GM21737 (cell line): Measurements from ENCODE around the gene SMYD2.

Experiments
- ATAC-seq: cut with Tn5 transposase; IDR thresholded peaks from one replicate; pipeline ENCODE4 v1.9.1; 2021; ENCODE audit warnings: mild to moderate bottlenecking, moderate library complexity; ENCODE audit not compliant: unreplicated experiment

The SMYD2 gene

DNA sequence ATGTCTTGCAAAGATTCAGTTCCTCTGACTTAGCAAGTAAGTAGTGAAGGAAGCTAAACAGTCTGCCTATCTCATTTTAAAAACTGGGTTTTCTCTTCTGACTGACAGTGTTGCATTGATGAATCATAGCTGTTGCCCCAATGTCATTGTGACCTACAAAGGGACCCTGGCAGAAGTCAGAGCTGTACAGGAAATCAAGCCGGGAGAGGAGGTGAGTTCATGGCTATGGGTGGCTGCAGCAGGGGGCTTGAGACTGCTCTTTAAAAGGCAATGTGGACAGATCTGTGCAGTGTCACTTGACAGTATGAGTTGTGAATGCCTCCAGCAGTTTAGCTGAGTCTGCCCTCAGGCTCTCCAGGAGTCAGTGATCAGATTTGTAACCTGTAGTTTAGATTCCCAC is 46.6 kb downstream of the SMYD2 start:
- ATAC-seq = no peak

DNA sequence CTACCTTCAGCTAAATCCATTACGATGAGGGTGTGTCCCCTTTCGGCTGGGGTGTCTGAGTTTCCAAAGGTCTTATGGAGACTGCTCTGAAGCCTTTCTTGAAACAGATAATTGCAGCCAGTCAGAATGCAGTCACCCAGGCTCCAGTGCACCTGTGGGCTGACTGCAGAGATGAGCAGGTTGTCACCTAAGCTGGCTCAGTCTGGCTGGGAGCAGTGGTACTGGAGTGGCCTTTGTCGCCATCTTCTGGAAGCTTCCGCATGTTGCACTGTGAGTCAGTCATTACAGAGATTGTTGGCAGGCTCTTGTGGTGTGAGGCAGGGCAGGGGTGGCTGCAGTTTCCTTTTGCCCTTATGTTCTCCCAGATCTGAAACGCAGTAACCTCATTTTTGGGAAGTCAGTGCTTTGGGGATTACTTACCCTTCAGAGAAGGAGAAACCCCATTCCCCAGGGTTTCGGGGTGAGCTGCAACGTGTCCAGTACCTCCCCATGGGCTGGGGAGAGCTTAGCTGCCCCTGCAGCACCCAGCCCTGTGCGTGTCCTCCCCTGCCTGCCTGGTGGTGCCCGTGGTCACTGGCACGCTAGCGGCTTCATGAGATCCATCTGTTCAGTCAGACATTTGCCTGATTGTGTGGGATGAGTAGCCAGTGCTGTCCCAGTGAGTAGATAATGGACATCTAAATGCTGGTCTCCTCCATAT is 48.0 kb downstream of the SMYD2 start:
- peak; percentile 95 for ATAC-seq

DNA sequence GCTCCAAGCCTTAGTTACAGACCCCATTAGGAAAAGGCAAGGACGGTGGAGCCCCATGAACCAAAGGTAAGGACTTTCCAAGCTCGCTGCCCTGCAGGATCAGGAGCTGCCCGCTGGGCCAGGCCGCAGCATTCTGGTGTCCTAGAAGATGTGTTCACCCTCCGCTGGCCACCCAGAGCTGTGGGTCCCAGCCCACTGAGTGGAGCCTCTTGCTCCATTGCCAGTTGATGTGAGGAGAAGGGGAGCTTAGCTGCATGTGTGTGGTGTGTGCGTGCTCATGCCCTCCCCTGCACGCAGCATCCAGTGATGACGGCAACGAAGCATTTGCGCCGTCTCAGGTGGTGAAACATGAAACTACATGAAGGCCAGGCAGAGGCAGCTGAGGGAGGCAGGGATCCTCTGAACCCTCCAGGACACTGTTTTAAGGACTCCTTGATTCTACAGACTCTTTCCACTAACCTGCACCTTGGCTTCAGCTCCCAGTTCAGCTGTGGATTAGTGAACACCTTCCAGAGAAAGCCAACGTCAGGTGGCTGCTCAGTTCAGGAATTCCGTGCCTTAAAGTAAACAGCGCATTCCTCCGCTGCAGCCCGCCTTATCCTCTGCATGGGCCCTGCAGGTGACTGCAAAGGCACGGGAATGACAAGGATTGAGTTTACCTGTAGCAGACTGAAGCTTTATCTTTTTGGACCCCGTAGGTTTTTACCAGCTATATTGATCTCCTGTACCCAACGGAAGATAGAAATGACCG is 48.7 kb downstream of the SMYD2 start:
- ATAC-seq = no peak

DNA sequence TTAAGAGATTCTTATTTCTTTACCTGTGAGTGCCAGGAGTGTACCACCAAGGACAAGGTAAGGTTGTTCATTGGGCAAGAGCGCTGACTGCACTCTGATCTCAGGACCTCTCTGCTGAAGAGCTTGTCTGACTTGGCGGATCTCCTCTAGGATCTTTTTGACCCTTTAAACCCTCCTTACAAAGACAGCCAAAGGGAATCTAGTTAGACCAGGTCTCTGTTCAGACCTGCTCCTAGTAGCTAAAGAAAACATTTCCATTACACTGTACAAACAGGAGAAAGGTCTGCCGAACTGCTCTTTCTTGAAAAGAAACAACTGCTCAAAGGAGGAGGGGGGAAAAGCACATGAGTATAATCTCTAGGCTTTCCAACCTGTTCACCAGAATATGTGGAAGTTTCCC is 49.3 kb downstream of the SMYD2 start:
- ATAC-seq = no peak

DNA sequence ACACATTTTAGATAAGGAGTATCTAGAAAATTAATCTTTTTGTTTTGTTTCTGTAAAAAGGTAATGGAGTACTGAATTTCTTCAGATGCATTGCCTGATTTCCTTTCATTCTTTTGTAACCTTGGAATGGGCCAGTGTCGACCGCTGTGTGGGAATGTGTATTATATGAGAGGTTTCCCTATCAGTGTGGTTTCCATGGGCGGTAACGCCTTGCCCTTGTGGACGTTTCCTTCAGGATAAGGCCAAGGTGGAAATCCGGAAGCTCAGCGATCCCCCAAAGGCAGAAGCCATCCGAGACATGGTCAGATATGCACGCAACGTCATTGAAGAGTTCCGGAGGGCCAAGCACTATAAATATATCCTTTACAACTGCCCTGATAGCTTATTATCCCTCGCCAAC is 49.8 kb downstream of the SMYD2 start:
- ATAC-seq = no peak

DNA sequence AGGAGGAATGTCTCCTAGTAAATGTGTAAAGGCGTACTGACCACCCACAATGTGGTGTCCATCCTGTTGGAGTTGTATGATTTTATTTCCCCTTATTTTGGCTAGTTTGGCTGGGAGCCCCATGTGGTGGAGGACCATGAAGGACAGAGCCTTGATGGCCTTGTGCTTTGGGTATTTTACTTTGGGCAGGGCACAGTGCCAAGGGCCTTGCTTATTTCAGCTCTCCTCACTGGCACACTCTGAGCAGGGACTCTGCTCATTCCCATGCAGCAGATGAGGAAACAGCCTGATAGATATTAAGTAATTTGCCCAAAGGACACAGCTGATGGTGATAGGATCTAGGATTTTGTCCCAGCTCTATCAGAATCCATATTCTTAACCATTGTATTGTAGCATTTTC is 50.2 kb downstream of the SMYD2 start:
- no peak for ATAC-seq

DNA sequence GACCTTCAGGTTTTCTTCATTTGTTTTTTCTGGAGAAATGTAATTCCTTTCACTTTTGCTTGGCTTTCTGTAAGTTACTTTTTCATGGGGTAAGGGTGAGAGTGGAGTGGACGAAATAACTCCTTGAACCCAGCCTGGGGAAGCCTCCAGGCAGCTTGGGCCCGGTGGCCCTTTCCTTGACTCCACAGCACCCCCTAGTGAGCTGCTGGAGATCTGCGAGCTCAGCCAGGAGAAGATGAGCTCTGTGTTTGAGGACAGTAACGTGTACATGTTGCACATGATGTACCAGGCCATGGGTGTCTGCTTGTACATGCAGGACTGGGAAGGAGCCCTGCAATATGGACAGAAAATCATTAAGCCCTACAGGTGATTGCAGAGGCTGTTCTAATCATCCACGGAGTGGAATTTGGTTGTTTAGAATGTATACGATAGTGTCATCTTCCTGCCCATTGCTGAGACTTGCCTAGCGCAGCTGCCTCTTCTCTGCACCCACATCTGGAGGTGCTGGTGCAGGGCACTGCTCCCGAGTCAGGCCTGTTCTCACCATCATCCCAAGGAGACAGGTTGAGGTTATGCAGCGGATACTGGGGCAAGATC is 51.0 kb downstream of the SMYD2 start:
- no peak for ATAC-seq

DNA sequence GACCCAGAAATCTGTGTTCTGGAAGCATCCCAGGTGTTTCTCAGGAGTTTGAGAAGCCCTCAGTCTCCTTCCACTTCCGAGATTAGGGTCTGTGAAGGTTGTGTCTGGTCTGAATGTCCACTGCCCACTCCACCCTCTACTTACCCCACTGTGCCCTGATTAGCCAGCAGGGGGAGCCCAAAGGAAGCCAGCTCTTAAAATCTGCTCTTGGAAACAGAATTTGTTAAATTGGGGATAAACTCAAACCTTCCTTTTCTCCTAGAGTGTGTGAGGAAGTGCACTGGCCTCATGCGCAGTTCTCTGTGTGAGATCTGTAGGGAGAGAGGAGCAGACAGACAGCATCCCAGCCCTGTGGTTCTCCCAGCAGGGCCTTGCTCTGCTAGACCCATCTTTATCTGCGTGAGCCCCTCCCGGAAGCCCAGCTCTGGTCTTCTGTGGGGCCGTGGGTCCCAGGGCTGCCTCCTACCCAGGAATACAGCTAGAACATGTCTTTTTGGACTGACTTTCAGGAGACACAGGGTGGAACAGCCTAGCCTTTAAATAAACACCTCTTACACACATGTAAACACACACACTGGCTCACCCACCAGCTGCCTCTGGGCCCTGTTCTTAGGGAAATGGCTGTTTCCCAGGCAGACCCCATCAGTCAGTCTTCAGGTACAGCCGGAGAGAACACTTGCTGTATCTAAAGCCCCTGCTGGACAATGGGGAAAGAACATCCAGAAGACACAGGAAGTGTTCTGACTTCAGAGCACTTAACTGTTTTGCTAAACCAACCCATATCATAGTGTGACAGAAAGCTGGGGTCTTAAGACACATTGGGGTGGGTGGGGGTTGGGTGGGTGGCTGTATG is 52.2 kb downstream of the SMYD2 start:
- no peak for ATAC-seq

DNA sequence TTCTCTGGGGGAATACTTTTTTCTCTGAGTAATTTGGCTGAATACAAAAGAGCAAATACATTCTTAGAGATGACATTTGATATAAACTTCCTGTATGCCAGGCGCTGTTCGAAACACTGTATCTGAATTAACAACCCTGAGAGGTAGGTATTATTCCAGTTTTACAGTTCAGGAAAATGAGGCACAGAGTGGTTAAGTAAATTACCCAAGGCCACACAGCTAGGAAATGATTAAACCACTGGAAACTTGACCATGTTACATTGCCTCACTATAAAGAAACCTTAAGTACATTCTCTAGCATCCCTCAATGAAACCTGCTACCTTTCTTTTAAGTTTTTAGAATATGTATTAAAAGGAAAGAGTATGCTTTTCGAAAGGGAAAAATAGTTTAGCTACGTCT is 54.6 kb downstream of the SMYD2 start:
- ATAC-seq = no peak

DNA sequence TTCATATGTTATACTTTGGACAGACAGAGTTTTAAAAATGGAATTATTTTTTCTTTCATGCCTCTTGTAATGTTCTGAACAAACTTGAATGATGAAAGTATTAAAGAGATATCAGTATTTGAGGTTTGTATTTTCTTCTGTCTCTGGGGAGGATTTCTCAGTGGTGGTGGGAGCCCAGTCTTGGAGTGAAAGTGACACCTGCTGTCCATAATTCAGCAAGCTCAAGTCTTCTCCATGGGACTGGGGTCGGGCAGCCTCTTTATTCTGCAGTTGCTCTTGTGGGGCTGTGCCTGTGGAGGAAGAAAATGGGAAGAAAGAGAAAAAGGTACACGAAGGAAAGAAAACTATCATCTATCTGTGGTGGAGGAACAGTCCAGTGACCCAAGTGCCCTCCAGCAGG is 56.1 kb downstream of the SMYD2 start:
- ATAC-seq = no peak

DNA sequence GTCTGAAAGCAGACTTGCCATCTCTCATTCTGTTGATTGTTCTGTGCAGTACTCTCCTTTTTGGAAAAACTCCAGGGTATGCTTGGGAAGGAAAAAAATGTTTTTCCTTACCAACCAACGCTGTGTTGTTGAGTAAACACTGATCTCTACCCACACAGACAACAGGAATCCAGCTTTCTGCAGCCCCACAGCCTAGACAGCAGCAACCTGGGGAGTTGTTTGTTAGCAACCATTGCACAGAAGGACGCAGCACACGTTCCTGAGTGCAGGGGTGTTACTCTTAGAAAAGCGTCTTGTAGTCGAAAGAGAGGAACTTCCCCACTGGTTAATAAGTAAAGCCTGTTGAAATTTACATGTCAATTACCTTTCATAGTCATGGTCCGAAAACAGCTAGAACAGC is 56.6 kb downstream of the SMYD2 start:
- no peak for ATAC-seq

DNA sequence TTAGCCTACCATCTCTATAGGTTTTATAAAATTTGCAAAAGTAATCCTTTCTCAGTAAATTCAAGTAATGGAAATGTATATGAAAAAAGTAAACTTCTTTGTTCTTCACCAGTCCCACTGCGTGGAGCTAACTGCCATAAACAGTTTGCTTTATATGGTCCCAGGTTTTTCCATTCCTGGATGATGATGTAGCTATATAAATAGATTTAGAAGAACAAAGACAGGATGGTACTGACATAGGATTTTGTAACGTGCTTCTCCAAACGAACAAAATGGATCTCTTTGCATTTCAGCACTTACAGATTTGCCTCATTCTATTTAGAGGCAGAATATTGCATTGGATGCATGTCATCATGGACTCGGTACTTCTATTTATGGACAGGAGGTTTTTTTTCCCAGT is 57.3 kb downstream of the SMYD2 start:
- no peak for ATAC-seq

DNA sequence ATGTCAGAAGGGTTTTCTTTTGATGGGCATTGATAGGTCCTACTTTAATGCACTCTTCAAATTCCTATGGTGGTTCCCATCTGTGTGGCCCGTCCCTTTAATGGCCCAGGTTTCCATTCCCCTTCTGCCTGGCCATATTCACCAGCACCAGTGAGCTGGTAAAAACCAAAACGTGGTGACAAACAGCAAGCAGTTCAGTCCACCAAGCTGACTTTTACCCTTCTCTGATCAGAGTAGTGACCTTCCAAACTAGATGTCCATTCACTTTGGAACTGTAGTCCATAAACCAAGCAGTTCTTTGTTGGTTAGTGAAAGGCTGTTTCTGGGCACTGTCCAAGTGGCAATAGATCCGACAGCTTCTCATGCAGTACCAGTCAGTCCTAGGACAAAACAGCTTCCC is 60.5 kb downstream of the SMYD2 start:
- no peak for ATAC-seq

DNA sequence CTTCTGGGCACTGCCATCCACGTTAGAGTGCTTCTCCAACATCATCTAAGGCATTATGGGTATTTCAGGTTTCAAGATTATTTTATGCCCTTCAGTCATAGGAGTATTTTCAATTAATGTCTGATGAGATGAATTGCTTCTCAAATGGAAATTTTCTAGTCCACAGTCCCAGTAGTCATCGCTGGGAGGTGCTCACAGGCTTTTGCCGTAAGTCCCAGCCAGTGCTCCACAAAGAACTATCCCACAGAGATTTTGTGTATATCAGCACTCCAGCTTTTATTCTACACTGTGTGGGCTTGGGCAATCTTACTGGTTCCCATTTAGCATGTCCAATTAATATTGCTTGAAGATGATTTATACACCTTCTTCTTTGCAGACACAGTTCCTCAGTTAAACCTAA is 61.0 kb downstream of the SMYD2 start:
- ATAC-seq = no peak

DNA sequence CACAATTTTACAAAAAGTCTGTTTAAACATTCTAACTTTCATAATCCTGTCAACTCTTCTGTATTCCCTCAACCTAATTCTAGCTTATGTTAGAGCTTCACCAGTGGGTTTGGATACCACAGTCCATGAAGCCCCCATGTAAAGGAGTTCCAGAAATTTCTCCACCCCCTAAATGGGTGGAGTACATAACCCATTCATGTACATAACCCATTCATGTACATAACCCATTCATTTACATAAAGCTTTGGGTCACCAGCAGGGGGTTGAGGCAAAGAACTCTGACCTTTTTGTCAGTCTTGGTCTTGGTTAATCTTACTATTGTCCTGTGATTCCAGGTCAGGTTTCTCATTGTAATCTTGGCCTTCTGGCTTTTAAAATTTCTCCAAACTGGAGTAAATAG is 61.6 kb downstream of the SMYD2 start:
- ATAC-seq = no peak

DNA sequence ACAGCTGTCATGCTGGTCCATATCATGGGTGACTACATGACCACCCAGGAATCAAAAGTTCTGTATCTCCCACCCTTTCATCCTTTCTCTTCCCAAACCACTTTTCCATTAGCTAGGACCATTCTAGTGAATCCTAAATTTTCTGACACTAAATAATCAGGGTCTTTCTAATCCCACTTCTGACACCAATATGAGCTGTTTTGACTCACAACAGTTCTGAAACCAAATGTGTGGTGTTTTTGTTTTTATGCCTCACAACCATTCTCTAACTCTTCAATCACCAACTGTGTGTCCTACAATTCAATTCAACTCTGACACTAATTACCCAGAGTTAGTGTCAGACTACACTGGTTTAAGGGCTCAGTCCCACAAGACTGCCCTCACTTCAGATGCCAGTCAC is 63.9 kb downstream of the SMYD2 start:
- ATAC-seq = no peak

DNA sequence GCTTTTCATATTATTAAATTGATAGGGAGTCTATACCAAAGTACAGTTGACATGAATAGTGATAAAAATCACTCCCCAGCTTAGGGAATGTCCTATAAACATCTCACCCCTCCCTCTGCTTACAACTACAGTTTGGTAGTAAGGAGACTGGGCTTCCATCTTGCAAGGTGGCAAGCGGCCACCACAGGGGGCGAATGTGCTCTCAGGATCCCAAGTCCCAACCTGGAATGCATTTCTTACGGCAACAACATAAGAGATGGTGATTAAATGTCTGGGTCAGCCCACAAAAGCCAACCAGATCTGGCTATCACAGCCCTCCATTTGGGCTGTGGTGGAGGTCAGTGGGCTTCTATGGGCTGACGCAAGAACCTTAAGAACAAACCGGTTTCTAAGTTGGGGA is 68.0 kb downstream of the SMYD2 start:
- no peak for ATAC-seq

DNA sequence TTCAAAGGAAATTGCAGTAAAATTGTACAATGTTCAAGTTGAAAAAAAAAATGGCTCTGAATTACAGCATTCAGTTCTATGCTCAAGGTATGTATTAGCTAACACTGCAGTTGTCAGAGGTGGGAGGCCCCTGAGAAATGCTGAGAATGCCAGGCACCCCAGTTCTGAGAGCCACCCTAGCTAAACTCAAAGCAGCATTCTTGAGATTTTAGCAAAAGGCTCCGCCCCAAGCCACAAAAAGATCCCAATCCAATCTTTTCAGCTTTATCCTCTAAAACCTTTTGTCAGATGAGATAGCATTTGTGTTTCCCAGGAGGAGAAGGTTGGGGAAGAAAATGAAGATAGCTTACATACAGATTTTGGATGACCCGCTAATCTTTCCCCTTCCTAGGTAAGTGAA is 68.8 kb downstream of the SMYD2 start:
- no peak for ATAC-seq

DNA sequence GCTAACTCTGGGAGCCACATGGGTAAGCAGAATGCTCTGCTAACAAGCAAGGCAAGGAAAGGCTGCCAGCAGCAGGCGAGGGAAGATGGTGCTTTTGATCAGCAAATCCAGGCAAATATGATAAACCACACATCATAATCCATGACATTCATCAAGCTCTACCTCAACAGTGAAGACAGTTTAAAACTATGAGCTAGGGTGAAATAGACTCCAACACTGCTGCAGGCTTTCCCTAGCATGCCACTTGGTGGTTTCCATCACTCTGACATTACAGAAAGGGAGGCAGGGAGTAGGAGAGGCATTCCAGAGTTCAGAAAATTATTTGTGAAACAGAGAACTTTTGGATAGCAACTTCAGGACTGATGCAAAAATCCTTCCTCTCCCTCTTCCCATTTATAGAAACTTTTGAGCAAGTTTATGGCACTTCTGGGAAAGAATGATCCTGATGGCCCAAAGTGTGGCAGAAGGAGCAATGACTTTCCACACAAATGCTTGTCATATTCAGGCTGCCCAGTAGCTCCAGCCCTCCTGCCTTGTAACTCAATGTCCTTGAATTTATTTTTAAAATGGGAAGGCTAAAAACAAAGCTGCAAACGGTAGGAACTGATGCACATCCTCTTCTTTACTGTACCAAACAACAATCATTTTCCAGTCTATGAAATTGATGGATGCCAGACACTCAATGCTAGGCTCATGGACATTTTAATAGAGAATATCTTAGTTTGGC is 70.8 kb downstream of the SMYD2 start:
- ATAC-seq = no peak

DNA sequence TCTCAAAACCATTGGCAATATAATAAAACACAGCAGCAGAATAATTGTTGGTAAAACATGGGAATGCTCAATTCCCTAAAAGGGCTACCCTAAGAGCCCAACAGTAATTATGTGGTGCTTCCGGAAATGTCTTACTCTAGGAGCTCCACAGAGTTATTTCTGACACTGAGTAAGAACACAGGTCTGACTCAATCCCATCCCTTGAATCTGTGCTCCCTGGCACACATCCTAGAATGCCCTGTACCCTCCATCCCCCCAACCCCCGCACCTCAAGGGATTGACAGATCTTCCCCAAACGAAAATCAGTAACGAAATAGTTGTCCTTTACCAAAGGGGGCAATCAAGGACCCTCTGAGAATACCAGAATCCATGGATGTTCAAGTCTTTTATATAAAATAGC is 71.9 kb downstream of the SMYD2 start:
- no peak for ATAC-seq
